COR-L47 (cell line): ENCODE data around the gene YTHDF2.
"Not testable (repeated sequence)": the region's sequence is repeated elsewhere in the genome, so short reads cannot be mapped to it uniquely, and the experiment has no call there.

Source experiments
- DNase-seq: peaks from one replicate; lab custom pipeline; 2025; lab: John Stamatoyannopoulos, UW

YTHDF2 gene

GRCh38 chr1:28759257-28759656 is 22.5 kb downstream of the YTHDF2 start:
- DNase-seq: no peak

- no peak for DNase-seq
Observed at GRCh38 chr1:28761189-28761588, 24.4 kb downstream of the YTHDF2 start.

- DNase-seq: no peak
Observed at GRCh38 chr1:28766532-28767183, 29.9 kb downstream of the YTHDF2 start.

- DNase-seq: no peak
Observed at GRCh38 chr1:28770601-28771165, 33.9 kb downstream of the YTHDF2 start.

- not testable (repeated sequence) for DNase-seq
Observed at GRCh38 chr1:28771921-28772320, 35.2 kb downstream of the YTHDF2 start.

- DNase-seq: no peak
Observed at GRCh38 chr1:28773105-28773504, 36.4 kb downstream of the YTHDF2 start.

GRCh38 chr1:28775121-28775942 is 38.6 kb downstream of the YTHDF2 start:
- DNase-seq: peak; percentile 46

GRCh38 chr1:28776341-28776740 is 39.6 kb downstream of the YTHDF2 start:
- no peak for DNase-seq

- no peak for DNase-seq
Observed at GRCh38 chr1:28778021-28778420, 41.3 kb downstream of the YTHDF2 start.

GRCh38 chr1:28779751-28780408 is 43.1 kb downstream of the YTHDF2 start:
- no peak for DNase-seq

- no peak for DNase-seq
Observed at GRCh38 chr1:28781305-28781704, 44.6 kb downstream of the YTHDF2 start.

- DNase-seq: no peak
Observed at GRCh38 chr1:28782011-28782410, 45.3 kb downstream of the YTHDF2 start.

GRCh38 chr1:28783363-28783762 is 46.6 kb downstream of the YTHDF2 start:
- no peak for DNase-seq

- DNase-seq: no peak
Observed at GRCh38 chr1:28789412-28789811, 52.7 kb downstream of the YTHDF2 start.

- DNase-seq: no peak
Observed at GRCh38 chr1:28789816-28790215, 53.1 kb downstream of the YTHDF2 start.

- DNase-seq: no peak
Observed at GRCh38 chr1:28790377-28791035, 53.8 kb downstream of the YTHDF2 start.

- not testable (repeated sequence) for DNase-seq
Observed at GRCh38 chr1:28791929-28792328, 55.2 kb downstream of the YTHDF2 start.

GRCh38 chr1:28792644-28793121 is 55.9 kb downstream of the YTHDF2 start:
- no peak for DNase-seq

GRCh38 chr1:28794582-28794981 is 57.8 kb downstream of the YTHDF2 start:
- not testable (repeated sequence) for DNase-seq

- DNase-seq: peak; percentile 17
Observed at GRCh38 chr1:28796352-28797211, 59.8 kb downstream of the YTHDF2 start.

GRCh38 chr1:28800324-28800723 is 63.6 kb downstream of the YTHDF2 start:
- DNase-seq: no peak
